ENCODE results near the gene LIMS2.

GRCh38 chr2:127624756-127625571 lies 50.4 kb downstream of the LIMS2 start:
- TF ChIP-seq CTCF (IDR thresholded peaks at IDR 0.05; ENCODE audit: low read depth, low read length) (no peak), EZH2phosphoT487 (IDR thresholded peaks at IDR 0.05; ENCODE audit: low read depth) (no peak)

Data from OCI-LY3 (cell line).